Measurements from ENCODE around the gene HAPLN1. TPM values are rescaled to one million over a fixed set of nuclear protein-coding genes. Genes with fewer than 3 reads are reported as not detected.

The HAPLN1 gene
- total and polyA plus RNA-seq, 2 experiments from 2014 or later: 1.5 to 4.0 TPM

GRCh38 chr5:83628360-83628759 lies 92.3 kb downstream of the HAPLN1 start:
- no peaks in the 10 kb centered on the region for H4K20me1 ChIP-seq (replicated peaks; ENCODE audit: insufficient read depth)
- no peak overlapping the region for H3K27ac ChIP-seq (ENCODE audit: low read depth)
- H3K4me3 ChIP-seq: no peak overlapping the region
- Mint-ChIP-seq H3K4me3 (no peak overlapping the region), H3K4me1 (peaks cover 13% of the 10 kb centered on the region), H3K9me3 (no peaks in the 10 kb centered on the region; the same call in 2 of the 3 replicates), H3K27me3 (ENCODE audit: insufficient read depth, low read depth, poor library complexity) (no peaks in the 10 kb centered on the region), H3K36me3 (ENCODE audit: low read depth) (no peaks in the 10 kb centered on the region), H3K27ac (no peak overlapping the region)
- no peak overlapping the region for H2AFZ ChIP-seq
- H3K36me3 ChIP-seq (ENCODE audit: insufficient read depth): no peaks in the 10 kb centered on the region
- no peak for TF ChIP-seq STAT1 (IDR thresholded peaks at IDR 0.05; ENCODE audit: unreplicated experiment)
- no peak for TF ChIP-seq CREB1 (CRISPR knock-in tag; IDR thresholded peaks at IDR 0.05; ENCODE audit: low read depth)
- TF ChIP-seq EZH2 (IDR thresholded peaks at IDR 0.05; ENCODE audit: low read depth, unreplicated experiment): no peak
- TF ChIP-seq POLR2AphosphoS5 (IDR thresholded peaks at IDR 0.05; ENCODE audit: low read depth): no peak
- no peak for TF ChIP-seq ETS1 (IDR thresholded peaks at IDR 0.05)
- TF ChIP-seq ZNF462 (CRISPR knock-in tag; IDR thresholded peaks at IDR 0.05): no peak
- no peak for TF ChIP-seq NANOG (IDR thresholded peaks at IDR 0.05; ENCODE audit: borderline replicate concordance)
- no peak for TF ChIP-seq ZNF114 (CRISPR knock-in tag; IDR thresholded peaks at IDR 0.05)
- TF ChIP-seq REST (IDR thresholded peaks at IDR 0.05; ENCODE audit: unreplicated experiment): no peak
- no peak for TF ChIP-seq JUNB (IDR thresholded peaks at IDR 0.05; ENCODE audit: unreplicated experiment)
- TF ChIP-seq CTCF (conservative IDR thresholded peaks at IDR 0.05; ENCODE audit: low read depth in 2 of 2): no peak
- no peak for TF ChIP-seq EZH2phosphoT487 (IDR thresholded peaks at IDR 0.05; ENCODE audit: unreplicated experiment)
- no peak overlapping the region for H3K4me2 ChIP-seq
- H3F3A ChIP-seq (replicated peaks; ENCODE audit: low read depth): no peaks in the 10 kb centered on the region
- DNase-seq (ENCODE audit: low spot score) (no peak), ATAC-seq (no peak)
- peaks cover 7% of the 10 kb centered on the region; the same call in 1 of the 2 replicates for H3K4me1 ChIP-seq (ENCODE audit: insufficient read depth)
- H3K9me2 ChIP-seq (ENCODE audit: insufficient read depth): peaks cover 15% of the 10 kb centered on the region
- no peaks in the 10 kb centered on the region for H3K79me2 ChIP-seq (replicated peaks; ENCODE audit: insufficient read depth)
- no peaks in the 10 kb centered on the region for H3K27me3 ChIP-seq (ENCODE audit: insufficient read depth)
